A549 (cell line): ENCODE results near the gene NOXA1. TPM values are rescaled to one million over a fixed set of nuclear protein-coding genes. Genes with fewer than 3 reads are reported as not detected.

Source experiments
- ATAC-seq, 2 experiments: fragments of 200-7000 bp in 1 of 2; fragments of >200 bp in 1 of 2; cut with Nextera tagmentation in 1 of 2; cut with Tn5 transposase in 1 of 2; 3 replicates each; pipeline versions ENCODE4 v1.8.0 to v1.9.1; 2018 to 2020; ENCODE audit warnings: mild to moderate bottlenecking in 1 of 2, moderate library complexity in 1 of 2
- CTCF ChIA-PET: fragments of 300-600 bp; sonication (Branson Sonifier 250); formaldehyde crosslinking; extraction: SDS; loops from one replicate; lab custom pipeline; 2021; ENCODE audit warnings: antibody characterized with exemption, inconsistent platforms; lab: Yijun Ruan, JAX
- POLR2A ChIA-PET: fragments of 350-600 bp; formaldehyde crosslinking; extraction: SDS; loops from one replicate; lab custom pipeline; 2021; ENCODE audit warnings: antibody characterized with exemption, inconsistent platforms; lab: Yijun Ruan, JAX
- DNase-seq, 2 experiments: peaks; one replicate each; pipeline versions ENCODE4 v3.0.0 to v3.0.0-alpha.2; 2011 to 2016; ENCODE audit warnings: low read depth in 1 of 2, low spot score in 1 of 2
- FAIRE-seq: peaks from 2 replicates; lab custom pipeline; 2011; peaks lifted over from hg19 to GRCh38; lab: Jason Lieb, UNC
- H3K27ac ChIP-seq, 2 experiments: fragments of >200 bp; sonication (Bioruptor Twin); formaldehyde crosslinking; 3 replicates each; pipeline ENCODE4 v1.5.1; 2016 to 2017
- H3K4me1 ChIP-seq: fragments of >200 bp; sonication (Bioruptor Twin); formaldehyde crosslinking; 3 replicates; pipeline ENCODE4 v1.6.1; 2016
- H3K4me2 ChIP-seq: fragments of >200 bp; sonication (Bioruptor Twin); formaldehyde crosslinking; 3 replicates; pipeline ENCODE4 v1.6.1; 2016
- H3K4me3 ChIP-seq: fragments of >200 bp; sonication (Bioruptor Twin); formaldehyde crosslinking; 3 replicates; pipeline ENCODE4 v1.5.1; 2016
- H3K9me3 ChIP-seq: fragments of >200 bp; sonication (Bioruptor Twin); formaldehyde crosslinking; 3 replicates; pipeline ENCODE4 v1.6.1; 2016
- CBX2 ChIP-seq: fragments of 200-600 bp; sonication (generic); IDR thresholded peaks from 2 replicates; pipeline ENCODE4 v1.6.1; 2016; ENCODE audit warnings: low read depth, mild to moderate bottlenecking, borderline replicate concordance
- CBX8 ChIP-seq: fragments of 200-600 bp; sonication (generic); IDR thresholded peaks from 2 replicates; pipeline ENCODE4 v1.6.1; 2016
- CEBPB ChIP-seq, 2 experiments: fragments of >200 bp in 1 of 2; sonication (Bioruptor Twin) in 1 of 2; formaldehyde crosslinking in 1 of 2; IDR thresholded peaks; 2 replicates each; pipeline ENCODE4 v1.6.1; 2012 to 2016
- CTCF ChIP-seq: fragments of >200 bp; sonication (Bioruptor Twin); formaldehyde crosslinking; IDR thresholded peaks from 3 replicates; pipeline ENCODE4 v1.5.1; 2016
- EHF ChIP-seq: fragments of 250-450 bp; sonication (Bioruptor Pico); IDR thresholded peaks from 2 replicates; pipeline ENCODE4 v1.5.0; 2020; ENCODE audit warnings: mild to moderate bottlenecking
- ELK1 ChIP-seq: fragments of 150-350 bp; IDR thresholded peaks from 2 replicates; pipeline ENCODE4 v1.6.1; 2014; ENCODE audit warnings: low read depth, mild to moderate bottlenecking, low read length
- FOSB ChIP-seq: fragments of 250-450 bp; sonication (Bioruptor Pico); IDR thresholded peaks from 2 replicates; pipeline ENCODE4 v1.5.0; 2020; ENCODE audit warnings: mild to moderate bottlenecking, moderate library complexity
- FOSL2 ChIP-seq, 2 experiments: fragments of 450-650 bp in 1 of 2; fragments of >200 bp in 1 of 2; sonication (Bioruptor Twin) in 1 of 2; formaldehyde crosslinking; IDR thresholded peaks; 2 replicates each; pipeline versions ENCODE4 v1.5.0 to v1.6.1; 2016 to 2020; ENCODE audit warnings: mild to moderate bottlenecking in 1 of 2, moderate library complexity in 1 of 2
- FOXS1 ChIP-seq: fragments of 250-450 bp; sonication (Bioruptor Pico); IDR thresholded peaks from 2 replicates; pipeline ENCODE4 v1.5.0; 2020; ENCODE audit warnings: mild to moderate bottlenecking, moderate library complexity
- HOXB5 ChIP-seq: fragments of 250-450 bp; sonication (Bioruptor Pico); IDR thresholded peaks from 2 replicates; pipeline ENCODE4 v1.5.0; 2020; ENCODE audit warnings: mild to moderate bottlenecking, moderate library complexity
- JUNB ChIP-seq: fragments of >200 bp; sonication (Bioruptor Twin); formaldehyde crosslinking; IDR thresholded peaks from 2 replicates; pipeline ENCODE4 v1.6.1; 2016
- MAFK ChIP-seq: fragments of 450-650 bp; IDR thresholded peaks from 2 replicates; pipeline ENCODE4 v1.6.1; 2014; ENCODE audit not compliant: partially characterized antibody
- MAZ ChIP-seq: fragments of 150-350 bp; IDR thresholded peaks from 2 replicates; pipeline ENCODE4 v1.6.1; 2014; ENCODE audit warnings: antibody characterized with exemption, low read depth, low read length, borderline replicate concordance
- MYC ChIP-seq: IDR thresholded peaks from 2 replicates; pipeline ENCODE4 v1.6.1; 2012; ENCODE audit warnings: mild to moderate bottlenecking, inconsistent platforms, low read length, improper control_type of control experiment, borderline replicate concordance
- NR3C1 ChIP-seq: fragments of >200 bp; sonication (Bioruptor Twin); formaldehyde crosslinking; IDR thresholded peaks from 3 replicates; pipeline ENCODE4 v1.6.1; 2017
- POLR2A ChIP-seq: IDR thresholded peaks from 2 replicates; pipeline ENCODE4 v1.6.1; 2012; ENCODE audit warnings: mild to moderate bottlenecking, low read length
- POLR2AphosphoS2 ChIP-seq: conservative IDR thresholded peaks from 2 replicates; pipeline ENCODE4 v1.6.1; 2012; ENCODE audit warnings: low read length, improper control_type of control experiment, inconsistent platforms
- RAD21 ChIP-seq, 2 experiments: fragments of >200 bp in 1 of 2; sonication (Bioruptor Twin) in 1 of 2; formaldehyde crosslinking in 1 of 2; IDR thresholded peaks in 1 of 2; conservative IDR thresholded peaks in 1 of 2; 2 replicates in 1 of 2; 3 replicates in 1 of 2; pipeline ENCODE4 v1.6.1; 2012 to 2018; ENCODE audit warnings: inconsistent platforms in 1 of 2
- RFX5 ChIP-seq: fragments of 450-650 bp; IDR thresholded peaks from 2 replicates; pipeline ENCODE4 v1.7.1; 2014; ENCODE audit warnings: antibody characterized with exemption, mild to moderate bottlenecking, moderate library complexity
- SMC3 ChIP-seq: fragments of >200 bp; sonication (Bioruptor Twin); formaldehyde crosslinking; IDR thresholded peaks from 3 replicates; pipeline ENCODE4 v1.6.1; 2018; ENCODE audit warnings: inconsistent platforms
- TFCP2L1 ChIP-seq: fragments of 250-450 bp; sonication (Bioruptor Pico); IDR thresholded peaks from 2 replicates; pipeline ENCODE4 v1.5.0; 2021; ENCODE audit warnings: mild to moderate bottlenecking
- USF2 ChIP-seq: fragments of 450-650 bp; IDR thresholded peaks from 2 replicates; pipeline ENCODE4 v1.6.1; 2014; ENCODE audit warnings: antibody characterized with exemption
- WGBS: methylation state at CpG from one replicate; pipeline ENCODE4 v1.1.6; 2017; ENCODE audit errors: missing lambda C conversion rate; 5-methylcytosine and 5-hydroxymethylcytosine counted together
- polyA plus RNA-seq, 4 experiments: library from polyadenylated mRNA; depleted of rRNA in 3 of 4; stranded (reverse); fragments of >200 nt; fragmentation: RNase III in 1 of 4; extraction: RNeasy Plus Mini Kit Qiagen cat#74134 plus additional on column Dnase treatment in 1 of 4; gene quantifications; 2 replicates in 3 of 4; 3 replicates in 1 of 4; pipeline ENCODE4 v1.2.3, GENCODE V29; 2011 to 2017

Gene NOXA1
- polyA plus RNA-seq, 2 of the 4 experiments (the other 2 are of a cell fraction), result 0.44 to 1.5 TPM

GRCh38 chr9:137405677-137406081 lies 17.5 kb upstream of the NOXA1 start:
- Histone ChIP-seq H3K4me1 (peaks cover 19% of the 10 kb centered on the region), H3K9me3 (no peaks in the 10 kb centered on the region), H3K27ac (peak overlapping the region in 1 of 2 experiments; percentile 50; a peak in 2 of 6 replicates), H3K4me3 (no peak overlapping the region)
- ChIA-PET POLR2A (interaction anchor here (0.7 to 1.1 kb wide), 2 partner anchors 36 to 103 kb away, joined by 3 to 4 read pairs; partner anchors contain the start of gene NRARP), CTCF (interaction anchor here (0.7 to 1.3 kb wide), 4 partner anchors 29 to 119 kb away, joined by 3 to 4 read pairs (median 4); partner anchors contain the start of gene NRARP)
- FAIRE-seq, result no peak
- ATAC-seq, result no peak
- WGBS, result 82% methylated on average over 8 of the region's 11 CpGs
- no peak for DNase-seq
- TF ChIP-seq MAFK (peak; percentile 65), EHF (no peak)
- TF ChIP-seq, all 56 proteins: peak for 1
- H3K4me2 ChIP-seq, result no peak overlapping the region

- DNase-seq (no peak), ATAC-seq (peak; percentile 12 to 19; a peak in 4 of 6 replicates), FAIRE-seq (no peak)
- no peak for TF ChIP-seq MYC
- TF ChIP-seq SMC3, result no peak
- TF ChIP-seq JUNB, result no peak
- TF ChIP-seq CBX8, result no peak
- no peak for TF ChIP-seq FOSL2 (IDR thresholded peaks at IDR 0.05)
- no peak for TF ChIP-seq FOSL2 (CRISPR knock-in tag; IDR thresholded peaks at IDR 0.05)
- no peak for TF ChIP-seq CEBPB (IDR thresholded peaks at IDR 0.05)
- TF ChIP-seq ELK1, result no peak
- TF ChIP-seq, all 56 proteins: peak for 0
- WGBS, result 88% methylated on average over 20 of the region's 20 CpGs
- peak overlapping the region; percentile 89 for H3K4me2 ChIP-seq
- H3K4me3 ChIP-seq, result peak overlapping the region; percentile 35; the same call in 2 of the 3 replicates
- H3K4me1 ChIP-seq, result peaks cover 25% of the 10 kb centered on the region
- ChIA-PET POLR2A (interaction anchor here (0.7 to 1.1 kb wide), 2 partner anchors 36 to 104 kb away, joined by 3 to 4 read pairs; partner anchors contain the start of gene NRARP), CTCF (interaction anchor here (0.7 to 1.3 kb wide), 4 partner anchors 29 to 119 kb away, joined by 3 to 4 read pairs (median 4); partner anchors contain the start of gene NRARP)
- peak overlapping the region; percentile 58 to 82; a peak in 5 of 6 replicates for H3K27ac ChIP-seq
- H3K9me3 ChIP-seq, result no peaks in the 10 kb centered on the region
These were observed 17.0 kb upstream of the NOXA1 start for GRCh38 chr9:137406085-137406760.

GRCh38 chr9:137406876-137407589 lies 16.2 kb upstream of the NOXA1 start:
- ATAC-seq, result peak; percentile 77 to 90
- POLR2A ChIA-PET, result no interaction called here
- no peak for TF ChIP-seq CBX8
- TF ChIP-seq NR3C1, result no peak
- peak; percentile 72 for TF ChIP-seq CTCF
- TF ChIP-seq RFX5, result no peak
- peak; percentile 79 for TF ChIP-seq SMC3
- no peak for TF ChIP-seq USF2
- no peak for TF ChIP-seq FOXS1 (CRISPR knock-in tag)
- no peak for TF ChIP-seq MAZ
- no peak for TF ChIP-seq FOSB
- TF ChIP-seq CBX2, result no peak
- TF ChIP-seq RAD21 (conservative IDR thresholded peaks at IDR 0.05 in 1 of 2, IDR thresholded peaks at IDR 0.05 in 1 of 2), result peak; percentile 69 to 87; a peak in 4 of 5 replicates
- TF ChIP-seq POLR2AphosphoS2, result no peak
- 0 out of 2 replicates have a peak, but pooled peaks have one; percentile 25 for TF ChIP-seq HOXB5 (CRISPR knock-in tag)
- no peak for TF ChIP-seq TFCP2L1 (CRISPR knock-in tag)
- no peak for TF ChIP-seq POLR2A
- no peak for TF ChIP-seq EHF
- TF ChIP-seq, all 56 proteins: peak for 4
- Histone ChIP-seq H3K9me3 (no peaks in the 10 kb centered on the region), H3K27ac (peak overlapping the region; percentile 58 to 82; a peak in 5 of 6 replicates), H3K4me2 (peak overlapping the region; percentile 89), H3K4me3 (peak overlapping the region; percentile 35), H3K4me1 (peaks cover 31% of the 10 kb centered on the region)
- WGBS, result 31% methylated on average over 5 of the region's 63 CpGs
- DNase-seq (peak; percentile 60 to 64), FAIRE-seq (no peak)
- CTCF ChIA-PET, result interaction anchor here (1.0 to 4.4 kb wide), 9 partner anchors 9 to 130 kb away, joined by 3 to 51 read pairs (median 5); partner anchors contain the start of gene NRARP
